Neural cell (in vitro differentiated cells): Measurements from ENCODE around the gene KLK4. TPM values are rescaled to one million over a fixed set of nuclear protein-coding genes. Genes with fewer than 3 reads are reported as not detected.

ENCODE experiments used
- H2AFZ ChIP-seq: fragments of 200-600, 300-800 bp; sonication (generic), shearing (Covaris generic); 2 replicates; pipeline ENCODE4 v1.6.0; 2014; ENCODE audit warnings: low read depth, mild to moderate bottlenecking, antibody characterized with exemption, low read length, moderate library complexity
- H3F3A ChIP-seq: fragments of 200-600 bp; shearing (Covaris generic); 2 replicates; pipeline ENCODE4 v1.6.1; 2016; ENCODE audit warnings: mild to moderate bottlenecking, moderate library complexity, mixed read lengths, antibody characterized with exemption, low read length; ENCODE audit not compliant: insufficient read depth, poor library complexity, severe bottlenecking
- H3K27ac ChIP-seq: fragments of 200-600, 300-800 bp; sonication (generic), shearing (Covaris generic); 2 replicates; pipeline ENCODE4 v1.5.1; 2014; ENCODE audit warnings: mild to moderate bottlenecking, low read length, moderate library complexity
- H3K27me3 ChIP-seq: fragments of 300-800, 200-600 bp; sonication (generic), shearing (Covaris generic); 2 replicates; pipeline ENCODE4 v1.6.0; 2014; ENCODE audit warnings: mild to moderate bottlenecking, low read depth, low read length, moderate library complexity; ENCODE audit not compliant: insufficient read depth
- H3K36me3 ChIP-seq: fragments of 300-800, 200-600 bp; sonication (generic), shearing (Covaris generic); 2 replicates; pipeline ENCODE4 v1.5.1; 2014; ENCODE audit warnings: mild to moderate bottlenecking, antibody characterized with exemption, low read length, moderate library complexity; ENCODE audit not compliant: insufficient read depth
- H3K4me2 ChIP-seq: fragments of 300-800, 200-600 bp; sonication (generic), shearing (Covaris generic); 2 replicates; pipeline ENCODE4 v1.6.0; 2014; ENCODE audit warnings: mild to moderate bottlenecking, low read length
- H3K4me3 ChIP-seq: fragments of 300-800, 200-600 bp; sonication (generic), shearing (Covaris generic); 2 replicates; pipeline ENCODE4 v1.5.1; 2014; ENCODE audit warnings: mild to moderate bottlenecking, low read length, moderate library complexity
- H3K79me2 ChIP-seq: fragments of 200-600 bp; shearing (Covaris generic); replicated peaks from 2 replicates; pipeline ENCODE4 v1.6.0; 2014; ENCODE audit warnings: mild to moderate bottlenecking, low read length, moderate library complexity; ENCODE audit not compliant: insufficient read depth
- H3K9ac ChIP-seq: fragments of 300-800, 200-600 bp; sonication (generic), shearing (Covaris generic); 2 replicates; pipeline ENCODE4 v1.6.1; 2016; ENCODE audit warnings: mild to moderate bottlenecking, low read length, mixed read lengths
- H3K9me2 ChIP-seq: fragments of 200-600 bp; shearing (Covaris generic); 2 replicates; pipeline ENCODE4 v1.6.1; 2016; ENCODE audit warnings: mild to moderate bottlenecking, low read length, mixed read lengths; ENCODE audit not compliant: insufficient read depth
- H3K9me3 ChIP-seq: fragments of 200-600, 300-800 bp; sonication (generic), shearing (Covaris generic); 2 replicates; pipeline ENCODE4 v1.6.1; 2016; ENCODE audit warnings: mild to moderate bottlenecking, mixed run types, low read length, moderate library complexity, mixed read lengths
- H4K20me1 ChIP-seq: fragments of 200-600 bp; shearing (Covaris generic); 2 replicates; pipeline ENCODE4 v1.6.1; 2016; ENCODE audit warnings: mild to moderate bottlenecking, mixed run types; ENCODE audit not compliant: insufficient read depth
- CTCF ChIP-seq: fragments of 450-650 bp; IDR thresholded peaks from 2 replicates; pipeline ENCODE4 v1.5.1; 2014; ENCODE audit warnings: antibody characterized with exemption, mild to moderate bottlenecking, moderate library complexity; ENCODE audit not compliant: poor library complexity, severe bottlenecking
- EP300 ChIP-seq: fragments of 450-650 bp; conservative IDR thresholded peaks from 2 replicates; pipeline ENCODE4 v1.6.1; 2014; ENCODE audit warnings: antibody characterized with exemption, mild to moderate bottlenecking, moderate library complexity; ENCODE audit not compliant: poor library complexity, severe bottlenecking
- EZH2 ChIP-seq: fragments of 200-600, 300-800 bp; shearing (Covaris generic), sonication (generic); IDR thresholded peaks from 2 replicates; pipeline ENCODE4 v1.6.1; 2014; ENCODE audit warnings: antibody characterized with exemption, low read length, borderline replicate concordance, mild to moderate bottlenecking; ENCODE audit not compliant: insufficient read depth, poor library complexity, severe bottlenecking
- MXI1 ChIP-seq: fragments of 450-650 bp; conservative IDR thresholded peaks from 2 replicates; pipeline ENCODE4 v1.6.1; 2014; ENCODE audit warnings: antibody characterized with exemption, mild to moderate bottlenecking; ENCODE audit not compliant: poor library complexity, severe bottlenecking
- POLR2AphosphoS5 ChIP-seq: IDR thresholded peaks from 2 replicates; pipeline ENCODE4 v1.6.1; 2012
- RAD21 ChIP-seq: fragments of 450-650 bp; conservative IDR thresholded peaks from 2 replicates; pipeline ENCODE4 v1.6.1; 2014; ENCODE audit warnings: antibody characterized with exemption, mild to moderate bottlenecking, moderate library complexity
- SMC3 ChIP-seq: fragments of 450-650 bp; conservative IDR thresholded peaks from 2 replicates; pipeline ENCODE4 v1.6.1; 2014; ENCODE audit warnings: antibody characterized with exemption, mild to moderate bottlenecking, moderate library complexity; ENCODE audit not compliant: poor library complexity
- TAF1 ChIP-seq: IDR thresholded peaks from 2 replicates; pipeline ENCODE4 v1.6.1; 2012; ENCODE audit warnings: low read depth
- polyA plus RNA-seq: library from polyadenylated mRNA; depleted of rRNA; stranded (reverse); fragments of >200 nt; gene quantifications from 2 replicates; pipeline ENCODE4 v1.2.3, GENCODE V29; 2014
- TF ChIP-seq, protein P1 (sequence below): IDR thresholded peaks from 2 replicates; pipeline ENCODE4 v1.6.1; 2012; ENCODE audit warnings: borderline replicate concordance

KLK4 gene
- polyA plus RNA-seq, 1 donor from 2014 or later, result not detected

DNA sequence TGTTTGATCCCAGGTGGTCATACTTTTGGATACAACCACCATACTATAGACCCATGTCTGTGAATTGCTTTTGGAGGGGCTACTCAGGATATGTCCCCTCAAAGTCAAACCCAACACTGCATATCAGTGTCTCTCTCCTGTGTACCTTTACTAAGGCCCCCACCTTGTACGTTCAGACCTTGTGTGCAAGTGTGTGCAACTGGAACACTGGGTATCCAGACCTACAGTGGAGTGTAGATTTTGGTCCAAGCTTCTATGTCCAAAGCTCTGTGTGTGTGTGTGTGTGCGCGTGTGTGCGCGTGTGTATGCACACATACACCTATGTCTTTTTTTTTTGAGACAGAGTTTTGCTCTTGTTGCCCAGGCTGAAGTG lies 20.0 kb downstream of the KLK4 start:
- Histone ChIP-seq H3K27ac (no peak overlapping the region), H3K9ac (no peak overlapping the region), H2AFZ (no peak overlapping the region), H4K20me1 (no peaks in the 10 kb centered on the region), H3F3A (no peaks in the 10 kb centered on the region), H3K27me3 (no peaks in the 10 kb centered on the region), H3K9me3 (no peaks in the 10 kb centered on the region), H3K9me2 (no peaks in the 10 kb centered on the region), H3K4me2 (no peak overlapping the region), H3K79me2 (no peaks in the 10 kb centered on the region), H3K36me3 (no peaks in the 10 kb centered on the region), H3K4me3 (no peak overlapping the region)
- no peak for TF ChIP-seq EZH2
- TF ChIP-seq, protein P1, sequence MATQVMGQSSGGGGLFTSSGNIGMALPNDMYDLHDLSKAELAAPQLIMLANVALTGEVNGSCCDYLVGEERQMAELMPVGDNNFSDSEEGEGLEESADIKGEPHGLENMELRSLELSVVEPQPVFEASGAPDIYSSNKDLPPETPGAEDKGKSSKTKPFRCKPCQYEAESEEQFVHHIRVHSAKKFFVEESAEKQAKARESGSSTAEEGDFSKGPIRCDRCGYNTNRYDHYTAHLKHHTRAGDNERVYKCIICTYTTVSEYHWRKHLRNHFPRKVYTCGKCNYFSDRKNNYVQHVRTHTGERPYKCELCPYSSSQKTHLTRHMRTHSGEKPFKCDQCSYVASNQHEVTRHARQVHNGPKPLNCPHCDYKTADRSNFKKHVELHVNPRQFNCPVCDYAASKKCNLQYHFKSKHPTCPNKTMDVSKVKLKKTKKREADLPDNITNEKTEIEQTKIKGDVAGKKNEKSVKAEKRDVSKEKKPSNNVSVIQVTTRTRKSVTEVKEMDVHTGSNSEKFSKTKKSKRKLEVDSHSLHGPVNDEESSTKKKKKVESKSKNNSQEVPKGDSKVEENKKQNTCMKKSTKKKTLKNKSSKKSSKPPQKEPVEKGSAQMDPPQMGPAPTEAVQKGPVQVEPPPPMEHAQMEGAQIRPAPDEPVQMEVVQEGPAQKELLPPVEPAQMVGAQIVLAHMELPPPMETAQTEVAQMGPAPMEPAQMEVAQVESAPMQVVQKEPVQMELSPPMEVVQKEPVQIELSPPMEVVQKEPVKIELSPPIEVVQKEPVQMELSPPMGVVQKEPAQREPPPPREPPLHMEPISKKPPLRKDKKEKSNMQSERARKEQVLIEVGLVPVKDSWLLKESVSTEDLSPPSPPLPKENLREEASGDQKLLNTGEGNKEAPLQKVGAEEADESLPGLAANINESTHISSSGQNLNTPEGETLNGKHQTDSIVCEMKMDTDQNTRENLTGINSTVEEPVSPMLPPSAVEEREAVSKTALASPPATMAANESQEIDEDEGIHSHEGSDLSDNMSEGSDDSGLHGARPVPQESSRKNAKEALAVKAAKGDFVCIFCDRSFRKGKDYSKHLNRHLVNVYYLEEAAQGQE, result no peak
- TF ChIP-seq POLR2AphosphoS5, result no peak
- TF ChIP-seq TAF1, result no peak
- TF ChIP-seq MXI1, result no peak
- TF ChIP-seq SMC3, result no peak
- no peak for TF ChIP-seq RAD21
- no peak for TF ChIP-seq CTCF
- no peak for TF ChIP-seq EP300

GRCh38 chr19:50890422-50891252 lies 20.6 kb downstream of the KLK4 start:
- no peak overlapping the region for H3K4me2 ChIP-seq
- no peaks in the 10 kb centered on the region for H3K9me2 ChIP-seq
- H2AFZ ChIP-seq, result no peak overlapping the region
- no peak overlapping the region for H3K4me3 ChIP-seq
- no peaks in the 10 kb centered on the region for H3K79me2 ChIP-seq
- no peaks in the 10 kb centered on the region for H4K20me1 ChIP-seq
- H3K9me3 ChIP-seq, result no peaks in the 10 kb centered on the region
- H3K36me3 ChIP-seq, result no peaks in the 10 kb centered on the region
- H3K27ac ChIP-seq, result no peak overlapping the region
- H3K27me3 ChIP-seq, result no peaks in the 10 kb centered on the region
- no peak overlapping the region for H3K9ac ChIP-seq
- TF ChIP-seq CTCF, result no peak
- no peak for TF ChIP-seq MXI1
- no peak for TF ChIP-seq EZH2
- TF ChIP-seq TAF1, result no peak
- no peak for TF ChIP-seq RAD21
- no peak for TF ChIP-seq POLR2AphosphoS5
- TF ChIP-seq, protein P1, result no peak
- TF ChIP-seq SMC3, result no peak
- no peak for TF ChIP-seq EP300
- H3F3A ChIP-seq, result no peaks in the 10 kb centered on the region
